Raji (cell line): ENCODE data around the gene GJA1.

Experiments used
- POLR2A ChIP-seq: IDR thresholded peaks from 2 replicates; pipeline ENCODE4 v1.6.1; 2011; ENCODE audit warnings: low read depth, low read length, control low read depth; ENCODE audit not compliant: insufficient read depth

Gene GJA1

GRCh38 chr6:121435444-121436069 lies at the start of gene GJA1:
TSS of gene GJA1 (plus strand) at chr6:121435646. CDS start at chr6:121446848, 11,202 bp downstream.
- no peak for TF ChIP-seq POLR2A

- TF ChIP-seq POLR2A, result no peak
Observed at GRCh38 chr6:121389419-121389818, 46.0 kb upstream of the GJA1 start.

- TF ChIP-seq POLR2A, result no peak
Observed at GRCh38 chr6:121393731-121394505, 41.5 kb upstream of the GJA1 start.

GRCh38 chr6:121395736-121396135 lies 39.7 kb upstream of the GJA1 start:
- no peak for TF ChIP-seq POLR2A

- no peak for TF ChIP-seq POLR2A
Observed at GRCh38 chr6:121398127-121398526, 37.3 kb upstream of the GJA1 start.

GRCh38 chr6:121399966-121400365 lies 35.5 kb upstream of the GJA1 start:
- no peak for TF ChIP-seq POLR2A

- TF ChIP-seq POLR2A, result no peak
Observed at GRCh38 chr6:121403964-121404363, 31.5 kb upstream of the GJA1 start.

GRCh38 chr6:121405306-121405705 lies 30.1 kb upstream of the GJA1 start:
- no peak for TF ChIP-seq POLR2A

- no peak for TF ChIP-seq POLR2A
Observed at GRCh38 chr6:121408321-121408720, 27.1 kb upstream of the GJA1 start.

GRCh38 chr6:121413879-121414278 lies 21.6 kb upstream of the GJA1 start:
- no peak for TF ChIP-seq POLR2A

- no peak for TF ChIP-seq POLR2A
Observed at GRCh38 chr6:121418346-121418745, 17.1 kb upstream of the GJA1 start.

GRCh38 chr6:121426686-121427085 lies 8.8 kb upstream of the GJA1 start:
- TF ChIP-seq POLR2A, result no peak

- TF ChIP-seq POLR2A, result no peak
Observed at GRCh38 chr6:121428872-121429756, 6.3 kb upstream of the GJA1 start.

GRCh38 chr6:121430514-121431460 lies 4.7 kb upstream of the GJA1 start:
- no peak for TF ChIP-seq POLR2A
